Fibroblast of lung (primary cell): ENCODE measurements around the gene CEBPE. TPM values are rescaled to one million over a fixed set of nuclear protein-coding genes. Genes with fewer than 3 reads are reported as not detected.

Source experiments
- DNase-seq, 2 donors: peaks; one replicate each; pipeline versions ENCODE4 v3.0.0 to v3.0.0-alpha.2; 2010; ENCODE audit warnings: low read depth in 2 of 2
- H2AFZ ChIP-seq: 2 replicates; pipeline ENCODE4 v1.5.1; 2012; ENCODE audit warnings: low read length, control low read depth, inconsistent platforms
- H3K27ac ChIP-seq: 2 replicates; pipeline ENCODE4 v1.5.1; 2011; ENCODE audit warnings: low read length, control low read depth; ENCODE audit not compliant: insufficient read depth
- H3K27me3 ChIP-seq: 2 replicates; pipeline ENCODE4 v1.5.1; 2011; ENCODE audit warnings: mild to moderate bottlenecking, low read length; ENCODE audit not compliant: control insufficient read depth, insufficient read depth
- H3K36me3 ChIP-seq: 2 replicates; pipeline ENCODE4 v1.5.1; 2011; ENCODE audit warnings: low read length; ENCODE audit not compliant: control insufficient read depth, insufficient read depth
- H3K4me1 ChIP-seq: 2 replicates; pipeline ENCODE4 v1.5.1; 2011; ENCODE audit warnings: low read length; ENCODE audit not compliant: control insufficient read depth, insufficient read depth; ENCODE audit errors: extremely low read depth
- H3K4me2 ChIP-seq: 2 replicates; pipeline ENCODE4 v1.5.1; 2011; ENCODE audit warnings: low read length, control low read depth; ENCODE audit not compliant: insufficient read depth; ENCODE audit errors: extremely low read depth
- H3K4me3 ChIP-seq, 4 experiments: fragments of 200-600 bp in 1 of 4; sonication (generic) in 1 of 4; replicated peaks in 1 of 4; 2 replicates each; pipeline ENCODE4 v1.5.1; 2011 to 2016; ENCODE audit warnings: low read length in 4 of 4, low read depth in 3 of 4, mild to moderate bottlenecking in 3 of 4, control low read depth in 2 of 4, inconsistent platforms in 1 of 4, mixed read lengths in 1 of 4; ENCODE audit not compliant: insufficient read depth in 1 of 4; ENCODE audit errors: control extremely low read depth in 1 of 4
- H3K79me2 ChIP-seq: 2 replicates; pipeline ENCODE4 v1.5.1; 2012; ENCODE audit warnings: mild to moderate bottlenecking, low read length, inconsistent platforms; ENCODE audit not compliant: control insufficient read depth, insufficient read depth
- H3K9ac ChIP-seq: 2 replicates; pipeline ENCODE4 v1.5.1; 2011; ENCODE audit warnings: mild to moderate bottlenecking, low read length, control low read depth; ENCODE audit not compliant: insufficient read depth
- H3K9me3 ChIP-seq: 2 replicates; pipeline ENCODE4 v1.5.1; 2012; ENCODE audit warnings: low read depth, low read length; ENCODE audit not compliant: control insufficient read depth, insufficient read depth
- H4K20me1 ChIP-seq: 2 replicates; pipeline ENCODE4 v1.5.1; 2011; ENCODE audit warnings: low read length; ENCODE audit not compliant: control insufficient read depth, insufficient read depth; ENCODE audit errors: extremely low read depth
- EZH2 ChIP-seq: IDR thresholded peaks from 2 replicates; pipeline ENCODE4 v1.5.1; 2012; ENCODE audit warnings: low read length, control low read depth, mild to moderate bottlenecking; ENCODE audit errors: missing control alignments
- polyA plus RNA-seq, 2 donors: library from polyadenylated mRNA; depleted of rRNA in 1 of 2; stranded (reverse) in 1 of 2; unstranded in 1 of 2; fragments of >200 nt; gene quantifications; 2 replicates each; pipeline ENCODE4 v1.2.1, GENCODE V29; 2011 to 2012; ENCODE audit warnings: missing spikeins in 1 of 2
- total RNA-seq: library from RNA; depleted of rRNA; stranded (reverse); fragments of >200 nt; gene quantifications from 2 replicates; pipeline ENCODE4 v1.2.1, GENCODE V29; 2014
- TF ChIP-seq, protein P1 (sequence below), 2 donors: IDR thresholded peaks in 1 of 2; conservative IDR thresholded peaks in 1 of 2; 1 replicate in 1 of 2; 2 replicates in 1 of 2; pipeline ENCODE4 v1.5.1; 2011 to 2012; ENCODE audit warnings: low read length in 2 of 2, control low read depth in 1 of 2, inconsistent platforms in 1 of 2, low read depth in 1 of 2, mild to moderate bottlenecking in 1 of 2

The CEBPE gene
- total and polyA plus RNA-seq, 2 donors (not counting 1 experiment from before 2014, with no cell fraction given) = not detected

DNA sequence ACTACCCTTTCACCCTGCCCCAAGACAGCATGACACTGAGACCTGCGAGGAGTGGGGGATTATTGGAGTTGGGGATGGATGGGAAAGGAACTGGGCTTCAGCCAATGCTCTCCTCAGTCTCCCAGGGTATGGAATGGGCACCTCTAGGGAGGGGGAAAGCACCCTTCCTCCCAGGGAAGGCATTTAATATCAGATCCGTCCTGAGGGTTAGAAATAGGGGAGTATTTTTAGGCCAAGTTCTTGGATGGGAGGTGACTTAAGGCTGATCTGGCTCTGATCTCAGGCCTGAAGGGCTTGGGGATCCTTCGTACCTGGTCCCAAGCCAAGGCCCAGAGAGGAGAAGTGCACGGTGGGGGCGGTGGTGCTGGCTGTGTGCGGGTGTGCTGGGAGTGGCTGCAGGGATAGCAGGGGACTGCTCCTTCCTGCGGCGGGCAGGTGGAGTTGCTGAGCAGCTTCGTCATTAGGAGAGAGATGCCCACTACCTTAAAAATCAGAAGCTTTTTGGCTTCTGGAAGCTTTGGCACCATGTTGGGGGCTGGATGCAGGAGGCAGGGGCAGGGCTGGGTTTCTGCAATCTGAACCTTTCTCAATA, 7.0 kb upstream of the CEBPE start:
- Histone ChIP-seq H2AFZ (no peak overlapping the region), H3K27ac (no peak overlapping the region), H4K20me1 (no peaks in the 10 kb centered on the region), H3K4me1 (peaks cover 3% of the 10 kb centered on the region), H3K36me3 (no peaks in the 10 kb centered on the region), H3K4me3 (no peak overlapping the region), H3K4me2 (no peak overlapping the region), H3K79me2 (no peaks in the 10 kb centered on the region), H3K27me3 (peaks cover 6% of the 10 kb centered on the region), H3K9me3 (no peaks in the 10 kb centered on the region), H3K9ac (no peak overlapping the region)
- no peak for TF ChIP-seq EZH2
- TF ChIP-seq, protein P1, sequence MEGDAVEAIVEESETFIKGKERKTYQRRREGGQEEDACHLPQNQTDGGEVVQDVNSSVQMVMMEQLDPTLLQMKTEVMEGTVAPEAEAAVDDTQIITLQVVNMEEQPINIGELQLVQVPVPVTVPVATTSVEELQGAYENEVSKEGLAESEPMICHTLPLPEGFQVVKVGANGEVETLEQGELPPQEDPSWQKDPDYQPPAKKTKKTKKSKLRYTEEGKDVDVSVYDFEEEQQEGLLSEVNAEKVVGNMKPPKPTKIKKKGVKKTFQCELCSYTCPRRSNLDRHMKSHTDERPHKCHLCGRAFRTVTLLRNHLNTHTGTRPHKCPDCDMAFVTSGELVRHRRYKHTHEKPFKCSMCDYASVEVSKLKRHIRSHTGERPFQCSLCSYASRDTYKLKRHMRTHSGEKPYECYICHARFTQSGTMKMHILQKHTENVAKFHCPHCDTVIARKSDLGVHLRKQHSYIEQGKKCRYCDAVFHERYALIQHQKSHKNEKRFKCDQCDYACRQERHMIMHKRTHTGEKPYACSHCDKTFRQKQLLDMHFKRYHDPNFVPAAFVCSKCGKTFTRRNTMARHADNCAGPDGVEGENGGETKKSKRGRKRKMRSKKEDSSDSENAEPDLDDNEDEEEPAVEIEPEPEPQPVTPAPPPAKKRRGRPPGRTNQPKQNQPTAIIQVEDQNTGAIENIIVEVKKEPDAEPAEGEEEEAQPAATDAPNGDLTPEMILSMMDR (conservative IDR thresholded peaks at IDR 0.05 in 1 of 2, IDR thresholded peaks at IDR 0.05 in 1 of 2; ENCODE audit: low read depth in 1 of 2, low read length in 2 of 2) = no peak
- DNase-seq = no peak

DNA sequence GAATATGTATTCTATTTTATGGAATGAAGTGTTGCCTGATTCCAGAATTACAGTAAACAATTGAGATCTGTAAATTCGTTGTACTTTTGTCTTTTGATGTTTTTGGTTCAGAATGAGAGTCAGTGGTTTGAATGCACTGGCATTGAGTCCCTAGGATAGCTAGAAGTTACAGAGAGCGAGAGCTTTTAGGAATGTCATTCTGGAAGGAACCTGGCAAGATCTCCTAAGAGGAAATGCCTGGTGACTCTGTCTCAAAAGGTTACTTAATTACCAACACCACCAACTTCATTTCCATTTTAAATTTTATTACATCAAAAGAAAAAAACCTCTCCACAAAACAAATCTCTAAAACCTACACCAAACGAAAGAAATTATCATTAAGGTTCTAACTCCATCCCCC, 6.0 kb upstream of the CEBPE start:
- Histone ChIP-seq H4K20me1 (no peaks in the 10 kb centered on the region), H3K27ac (no peak overlapping the region), H3K36me3 (no peaks in the 10 kb centered on the region), H3K4me3 (no peak overlapping the region), H3K9me3 (no peaks in the 10 kb centered on the region), H2AFZ (no peak overlapping the region), H3K4me2 (no peak overlapping the region), H3K27me3 (peaks cover 6% of the 10 kb centered on the region), H3K79me2 (no peaks in the 10 kb centered on the region), H3K9ac (no peak overlapping the region), H3K4me1 (peaks cover 3% of the 10 kb centered on the region)
- TF ChIP-seq, protein P1 (conservative IDR thresholded peaks at IDR 0.05 in 1 of 2, IDR thresholded peaks at IDR 0.05 in 1 of 2; ENCODE audit: low read depth in 1 of 2, low read length in 2 of 2) = no peak
- no peak for TF ChIP-seq EZH2
- DNase-seq = no peak

DNA sequence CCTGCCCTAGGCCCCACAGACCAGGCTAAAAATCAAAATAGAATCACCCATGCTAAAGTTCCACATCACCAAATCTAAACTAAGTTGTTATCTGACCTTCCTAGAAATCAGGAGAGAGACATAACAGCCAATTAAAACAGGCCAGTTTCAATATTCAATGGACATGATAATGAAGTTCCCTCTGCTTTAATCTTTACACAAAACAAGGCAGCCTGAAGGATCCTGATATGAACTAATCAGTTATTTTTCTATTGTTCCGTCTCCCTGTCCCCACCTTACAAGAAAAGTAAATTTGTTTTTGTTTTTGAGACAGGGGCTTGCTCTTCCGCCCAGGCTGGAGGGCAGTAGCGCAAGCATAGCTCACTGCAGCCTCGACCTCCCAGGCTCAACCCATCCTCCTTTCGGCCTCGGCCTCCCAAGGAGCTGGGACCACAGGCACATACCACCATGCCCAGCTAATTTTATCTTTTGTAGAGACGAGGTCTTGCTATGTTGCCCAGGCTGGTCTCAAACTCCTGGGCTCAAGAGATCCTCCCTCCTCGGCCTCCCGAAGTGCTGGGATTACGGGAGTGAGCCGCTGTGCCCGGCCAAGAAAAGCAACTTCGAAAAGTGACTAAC, 5.4 kb upstream of the CEBPE start:
- Histone ChIP-seq H3K9ac (no peak overlapping the region), H3K4me2 (no peak overlapping the region), H3K79me2 (no peaks in the 10 kb centered on the region), H4K20me1 (no peaks in the 10 kb centered on the region), H3K4me1 (peaks cover 3% of the 10 kb centered on the region), H3K27ac (no peak overlapping the region), H3K9me3 (no peaks in the 10 kb centered on the region), H3K4me3 (no peak overlapping the region), H3K27me3 (peaks cover 2% of the 10 kb centered on the region), H3K36me3 (no peaks in the 10 kb centered on the region), H2AFZ (no peak overlapping the region)
- DNase-seq = no peak
- TF ChIP-seq EZH2 = no peak
- TF ChIP-seq, protein P1 (conservative IDR thresholded peaks at IDR 0.05 in 1 of 2, IDR thresholded peaks at IDR 0.05 in 1 of 2; ENCODE audit: low read depth in 1 of 2, low read length in 2 of 2) = no peak
